SH-SY5Y (cell line): ENCODE measurements around the gene PDE4B.

Experiments used
- GATA2 ChIP-seq: IDR thresholded peaks from 2 replicates; pipeline ENCODE4 v1.6.1; 2011; ENCODE audit warnings: mild to moderate bottlenecking, low read depth, low read length
- GATA3 ChIP-seq: IDR thresholded peaks from 2 replicates; pipeline ENCODE4 v1.6.1; 2011; ENCODE audit warnings: low read depth, mild to moderate bottlenecking, low read length, moderate library complexity

DNA sequence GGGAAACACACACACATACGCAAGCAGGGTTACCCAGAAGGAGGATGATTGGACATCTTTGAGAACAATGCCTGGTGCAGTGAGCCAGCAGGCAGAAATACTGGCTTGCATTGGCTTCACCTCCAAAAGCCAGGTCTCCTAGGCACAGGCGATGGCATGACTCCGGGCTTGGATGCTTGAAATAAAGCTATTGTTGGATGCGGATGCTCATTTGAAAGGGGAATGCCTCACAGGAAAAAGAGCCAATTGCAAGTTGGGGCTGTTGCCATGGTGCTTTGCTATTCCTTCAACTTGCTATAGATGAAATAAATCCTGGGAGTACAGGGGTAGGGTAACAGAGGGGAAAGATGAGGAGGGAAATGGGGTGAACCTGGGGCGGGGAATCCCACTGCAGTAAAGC, 560.6 kb downstream of the PDE4B start:
- TF ChIP-seq GATA3 (no peak), GATA2 (no peak)
